RWPE1 (cell line): ENCODE results near the gene PAX1.

Source experiments
- CTCF ChIA-PET: fragments of 350-600 bp; sonication (Branson Sonifier 250); formaldehyde crosslinking; extraction: SDS; loops from one replicate; lab custom pipeline; 2021; lab: Yijun Ruan, JAX
- POLR2A ChIA-PET: fragments of 400-600 bp; formaldehyde crosslinking; extraction: SDS; loops from one replicate; lab custom pipeline; 2020; ENCODE audit warnings: antibody characterized with exemption; ENCODE audit not compliant: low non-redundant PET; lab: Yijun Ruan, JAX
- DNase-seq: peaks from one replicate; pipeline ENCODE4 v3.0.0; 2012; ENCODE audit warnings: low spot score
- H3K27ac ChIP-seq: fragments of 450-650 bp; 2 replicates; pipeline ENCODE4 v1.5.1; 2017
- TF ChIP-seq, protein P1 (sequence below): fragments of 450-650 bp; conservative IDR thresholded peaks from 2 replicates; pipeline ENCODE4 v1.5.1; 2017; ENCODE audit warnings: low read depth, mild to moderate bottlenecking

Gene PAX1

GRCh38 chr20:21682521-21682954 is 22.9 kb upstream of the PAX1 start:
- no peak for DNase-seq
- TF ChIP-seq, protein P1, sequence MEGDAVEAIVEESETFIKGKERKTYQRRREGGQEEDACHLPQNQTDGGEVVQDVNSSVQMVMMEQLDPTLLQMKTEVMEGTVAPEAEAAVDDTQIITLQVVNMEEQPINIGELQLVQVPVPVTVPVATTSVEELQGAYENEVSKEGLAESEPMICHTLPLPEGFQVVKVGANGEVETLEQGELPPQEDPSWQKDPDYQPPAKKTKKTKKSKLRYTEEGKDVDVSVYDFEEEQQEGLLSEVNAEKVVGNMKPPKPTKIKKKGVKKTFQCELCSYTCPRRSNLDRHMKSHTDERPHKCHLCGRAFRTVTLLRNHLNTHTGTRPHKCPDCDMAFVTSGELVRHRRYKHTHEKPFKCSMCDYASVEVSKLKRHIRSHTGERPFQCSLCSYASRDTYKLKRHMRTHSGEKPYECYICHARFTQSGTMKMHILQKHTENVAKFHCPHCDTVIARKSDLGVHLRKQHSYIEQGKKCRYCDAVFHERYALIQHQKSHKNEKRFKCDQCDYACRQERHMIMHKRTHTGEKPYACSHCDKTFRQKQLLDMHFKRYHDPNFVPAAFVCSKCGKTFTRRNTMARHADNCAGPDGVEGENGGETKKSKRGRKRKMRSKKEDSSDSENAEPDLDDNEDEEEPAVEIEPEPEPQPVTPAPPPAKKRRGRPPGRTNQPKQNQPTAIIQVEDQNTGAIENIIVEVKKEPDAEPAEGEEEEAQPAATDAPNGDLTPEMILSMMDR: no peak
- ChIA-PET POLR2A (no interaction called here), CTCF (no interaction called here)
- H3K27ac ChIP-seq: no peak overlapping the region

GRCh38 chr20:21684671-21685070 is 20.8 kb upstream of the PAX1 start:
- CTCF ChIA-PET: no interaction called here
- DNase-seq: no peak
- POLR2A ChIA-PET: no interaction called here
- no peak overlapping the region for H3K27ac ChIP-seq
- TF ChIP-seq, protein P1: no peak

GRCh38 chr20:21685981-21686380 is 19.5 kb upstream of the PAX1 start:
- no peak overlapping the region for H3K27ac ChIP-seq
- TF ChIP-seq, protein P1: no peak
- ChIA-PET CTCF (interaction anchor here (0.6 kb wide), 1 partner anchor 31 kb away, joined by 3 read pairs; no protein-coding TSS in a partner anchor), POLR2A (no interaction called here)
- DNase-seq: no peak

- POLR2A ChIA-PET: no interaction called here
- CTCF ChIA-PET: no interaction called here
- no peak overlapping the region for H3K27ac ChIP-seq
- TF ChIP-seq, protein P1: no peak
- no peak for DNase-seq
These were observed 12.1 kb upstream of the PAX1 start for GRCh38 chr20:21693322-21693721.

- POLR2A ChIA-PET: no interaction called here
- CTCF ChIA-PET: no interaction called here
- TF ChIP-seq, protein P1: no peak
- H3K27ac ChIP-seq: no peak overlapping the region
- no peak for DNase-seq
These were observed 6.8 kb upstream of the PAX1 start for GRCh38 chr20:21698494-21699215.

DNA sequence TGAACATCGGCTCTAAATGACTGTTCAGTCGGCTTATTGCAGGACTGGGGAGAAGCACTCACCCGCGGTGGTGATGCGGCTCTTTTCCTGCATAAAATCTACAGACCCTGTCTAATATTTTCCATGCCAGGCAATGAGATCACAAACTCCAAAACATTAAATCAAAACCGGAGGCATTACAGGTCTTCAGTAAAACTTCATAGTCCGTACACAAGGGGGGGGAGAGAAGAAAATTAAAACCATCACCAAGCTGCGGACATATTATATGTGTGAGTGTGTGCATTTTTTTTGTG is 6.3 kb upstream of the PAX1 start:
- TF ChIP-seq, protein P1: no peak
- H3K27ac ChIP-seq: no peak overlapping the region
- no peak for DNase-seq
- POLR2A ChIA-PET: no interaction called here
- CTCF ChIA-PET: no interaction called here
